GM21619 (cell line): ENCODE measurements around the gene PDZRN4.

Experiments
- ATAC-seq: cut with Tn5 transposase; IDR thresholded peaks from one replicate; pipeline ENCODE4 v1.9.1; 2021; ENCODE audit not compliant: unreplicated experiment

Gene PDZRN4

GRCh38 chr12:41443690-41444089 lies 255.6 kb downstream of the PDZRN4 start:
- ATAC-seq: no peak

GRCh38 chr12:41452838-41453407 lies 264.8 kb downstream of the PDZRN4 start:
- ATAC-seq: no peak

- ATAC-seq: no peak
Measured at GRCh38 chr12:41453409-41453808, 265.3 kb downstream of the PDZRN4 start.

- no peak for ATAC-seq
Measured at GRCh38 chr12:41459111-41459905, 271.2 kb downstream of the PDZRN4 start.

- ATAC-seq: no peak
Measured at GRCh38 chr12:41459906-41460214, 271.7 kb downstream of the PDZRN4 start.

- no peak for ATAC-seq
Measured at GRCh38 chr12:41460906-41461305, 272.8 kb downstream of the PDZRN4 start.

GRCh38 chr12:41462312-41462711 lies 274.2 kb downstream of the PDZRN4 start:
- ATAC-seq: no peak

DNA sequence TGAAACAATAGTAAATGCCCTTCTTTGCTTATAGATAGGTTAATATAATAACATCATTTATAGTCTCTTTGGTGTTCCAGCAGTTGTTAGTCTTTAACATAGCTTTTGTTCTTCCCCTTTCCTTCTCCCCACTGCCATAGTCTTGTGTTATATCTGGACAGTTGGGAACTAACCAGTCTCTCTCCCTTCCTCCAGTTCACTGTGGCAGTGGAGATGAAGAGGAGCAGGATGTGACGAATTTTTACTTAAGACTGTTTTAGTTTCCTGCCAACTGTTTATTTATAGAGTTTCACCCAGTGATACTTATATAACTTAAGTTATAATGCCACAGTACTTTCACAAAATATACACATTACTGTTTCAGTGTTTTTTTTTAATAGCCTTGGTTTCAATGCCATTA lies 277.4 kb downstream of the PDZRN4 start:
- no peak for ATAC-seq

- ATAC-seq: no peak
Measured at GRCh38 chr12:41466300-41466699, 278.2 kb downstream of the PDZRN4 start.

DNA sequence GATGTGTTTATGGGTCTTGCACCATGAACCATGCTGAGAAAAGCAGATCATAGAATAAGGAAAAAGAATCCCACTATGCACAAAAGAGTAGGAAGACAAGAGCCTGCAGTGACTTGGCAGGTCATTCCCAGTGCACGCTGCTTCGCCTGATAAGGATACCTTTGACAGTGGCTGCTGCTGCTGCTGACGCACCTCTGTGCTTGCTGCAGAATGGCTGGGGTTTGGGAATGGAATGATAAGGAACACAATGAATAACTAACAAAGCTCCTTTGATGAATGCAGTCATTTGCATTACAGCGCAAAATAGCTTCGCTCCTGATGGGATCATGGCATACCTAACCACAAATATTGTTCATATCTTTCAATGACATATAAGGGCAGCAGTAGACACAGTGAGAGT lies 278.7 kb downstream of the PDZRN4 start:
- ATAC-seq: no peak

- no peak for ATAC-seq
Measured at GRCh38 chr12:41467591-41468325, 279.6 kb downstream of the PDZRN4 start.

- ATAC-seq: no peak
Measured at GRCh38 chr12:41468341-41468740, 280.2 kb downstream of the PDZRN4 start.

DNA sequence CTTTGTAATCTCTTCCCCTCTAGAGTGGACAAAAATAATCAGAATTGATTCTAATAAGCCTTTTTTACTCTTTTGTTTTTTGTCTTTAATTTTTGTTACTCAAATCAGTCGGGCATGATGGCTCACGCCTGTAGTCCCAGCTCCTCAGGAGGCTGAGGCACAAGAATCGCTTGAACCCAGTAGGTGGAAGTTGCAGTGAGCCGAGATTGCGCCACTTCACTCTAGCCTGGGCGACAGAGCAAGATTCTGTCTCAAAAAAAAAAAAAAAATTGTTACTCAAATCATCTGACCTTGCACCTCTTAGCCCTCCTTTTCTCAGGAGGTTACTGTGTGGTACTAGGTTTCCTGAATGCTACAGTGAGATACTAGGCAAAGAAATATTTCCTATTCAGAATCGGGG lies 280.6 kb downstream of the PDZRN4 start:
- ATAC-seq: no peak

DNA sequence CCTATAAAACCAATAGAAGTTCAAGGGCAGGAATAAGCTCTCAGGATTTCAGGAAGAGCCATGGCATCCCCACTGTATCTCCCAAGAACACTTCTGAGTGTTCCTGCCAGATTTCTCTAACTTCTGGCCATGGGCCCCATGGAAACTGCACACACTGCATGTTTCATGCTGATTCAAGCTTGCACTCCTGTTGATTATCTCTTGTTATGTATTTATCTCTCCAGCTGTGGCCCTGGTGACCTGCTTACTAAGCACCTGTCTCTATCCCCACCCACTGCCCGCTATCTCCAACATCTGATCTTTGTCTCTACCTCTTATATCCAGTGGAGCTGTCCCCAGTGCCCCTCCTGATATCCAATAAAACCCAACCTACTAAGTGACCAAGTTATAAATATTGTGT lies 285.3 kb downstream of the PDZRN4 start:
- no peak for ATAC-seq

- no peak for ATAC-seq
Measured at GRCh38 chr12:41474001-41474400, 285.9 kb downstream of the PDZRN4 start.

DNA sequence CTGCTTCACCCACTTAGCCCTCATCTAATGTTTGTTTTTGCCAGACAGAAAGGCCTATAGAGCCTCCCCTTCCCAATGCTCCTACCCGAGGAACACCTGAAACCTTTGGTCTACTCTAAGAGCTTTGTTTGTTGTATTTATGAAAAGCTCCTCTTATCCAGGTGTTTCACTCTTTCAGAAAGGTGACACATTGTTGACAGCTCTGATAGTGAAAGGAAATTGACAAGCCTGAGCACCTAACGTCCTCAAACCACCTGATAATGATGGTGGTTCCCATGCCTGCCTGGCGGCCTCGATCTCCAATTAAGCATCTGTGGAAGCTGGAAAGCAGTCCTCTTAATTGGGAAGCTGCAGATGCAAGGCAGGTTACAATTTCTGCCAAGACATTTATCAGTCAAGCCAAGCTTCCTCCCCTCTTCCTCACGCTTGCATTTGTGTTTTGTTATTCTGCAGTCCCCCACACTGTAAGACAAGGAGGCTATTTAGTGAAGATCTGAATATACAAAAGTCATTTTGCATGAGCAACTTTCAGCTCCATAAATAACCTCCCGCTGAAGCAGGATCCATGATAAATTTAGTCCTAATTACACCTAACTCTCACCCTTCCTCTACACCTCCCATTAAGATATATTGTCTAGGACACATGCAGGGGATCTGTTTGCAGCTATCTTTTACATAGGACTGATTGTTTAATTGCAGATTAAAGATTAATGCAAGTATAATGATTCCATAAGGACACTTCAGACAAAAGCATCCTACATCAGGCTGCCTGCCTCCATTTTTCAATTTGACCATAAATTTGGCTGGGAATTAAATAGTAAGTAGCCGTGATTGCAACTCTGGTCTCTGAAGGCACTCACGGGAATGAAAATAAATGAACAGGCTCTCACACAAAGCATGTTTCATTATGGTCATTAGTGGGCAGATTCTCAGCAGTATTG lies 288.6 kb downstream of the PDZRN4 start:
- no peak for ATAC-seq

DNA sequence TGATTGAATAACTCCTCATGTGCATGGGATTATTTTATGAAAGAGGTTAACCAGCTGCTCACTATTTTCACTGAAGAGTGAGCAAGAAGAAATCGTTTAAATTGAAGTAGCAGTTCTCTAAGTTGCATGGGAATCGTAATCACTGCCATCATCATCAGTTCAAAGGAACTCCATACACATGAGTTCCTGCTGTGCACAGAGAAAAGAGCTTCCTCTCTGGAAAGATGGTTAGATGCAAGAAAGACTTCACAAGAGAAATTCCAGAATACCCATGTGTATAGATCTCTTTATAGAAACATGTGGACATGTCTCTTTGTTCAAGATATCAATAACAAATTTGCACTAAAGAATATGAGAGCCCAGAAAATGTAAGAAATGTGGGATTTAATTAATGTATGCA lies 291.3 kb downstream of the PDZRN4 start:
- ATAC-seq: no peak

DNA sequence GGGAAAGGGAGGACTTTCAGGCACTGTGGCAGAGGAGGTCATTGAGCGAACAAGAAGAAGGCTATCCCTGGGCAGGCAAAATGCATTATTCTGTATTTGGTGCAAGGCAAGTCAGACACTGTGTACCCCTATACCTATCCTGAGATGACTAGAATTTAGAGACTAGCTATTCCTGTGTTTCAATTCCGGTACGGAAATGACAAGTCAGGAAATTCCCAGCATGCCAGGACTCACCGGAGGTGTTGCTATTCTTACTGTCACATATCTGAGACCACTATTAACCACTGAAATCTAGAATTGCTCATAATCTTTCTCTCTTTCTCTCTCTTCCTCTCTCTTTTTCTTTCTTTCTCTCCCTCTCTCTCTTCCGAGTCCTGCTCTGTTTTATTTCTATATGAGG lies 297.1 kb downstream of the PDZRN4 start:
- no peak for ATAC-seq

- no peak for ATAC-seq
Measured at GRCh38 chr12:41486718-41487117, 298.6 kb downstream of the PDZRN4 start.

DNA sequence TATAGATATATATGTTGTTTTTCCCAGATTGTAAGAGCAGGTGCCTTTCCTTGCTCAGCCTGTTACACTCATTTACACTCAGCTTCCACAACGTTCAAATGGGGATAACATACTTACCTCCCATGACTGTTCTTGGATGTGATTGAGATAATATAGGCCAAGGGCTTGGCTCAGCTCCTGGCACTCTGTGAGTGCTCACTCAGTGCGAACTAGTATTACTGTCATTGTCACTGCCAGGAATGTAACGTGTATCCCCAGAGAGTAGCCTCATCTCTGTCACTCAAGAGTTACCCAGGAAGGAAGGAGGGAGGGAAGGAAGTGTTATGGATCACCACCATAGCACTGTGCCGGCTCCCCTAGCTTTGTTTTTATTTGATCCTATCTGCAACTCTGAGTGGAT lies 307.9 kb downstream of the PDZRN4 start:
- ATAC-seq: no peak

DNA sequence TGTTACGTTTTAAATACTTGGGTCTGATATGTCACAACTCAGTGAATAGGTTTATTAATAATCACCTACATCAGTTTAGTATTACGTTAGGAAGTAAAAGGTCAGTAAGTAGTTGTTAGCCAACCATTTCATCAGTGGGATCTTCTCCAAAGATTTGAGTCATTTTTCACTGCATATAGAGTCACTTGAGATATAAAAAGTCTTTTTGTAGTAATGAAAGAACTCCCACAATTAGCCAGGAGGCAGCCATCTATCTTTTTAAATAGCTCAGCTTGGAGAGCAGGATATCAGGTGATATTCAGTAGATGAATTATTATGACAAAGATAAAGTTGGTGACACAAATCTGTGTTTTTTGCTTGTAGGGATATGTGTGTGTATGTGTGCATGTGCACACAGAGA lies 309.3 kb downstream of the PDZRN4 start:
- ATAC-seq: no peak
